ENCODE data around the gene GTF2H1. TPM values are rescaled to one million over a fixed set of nuclear protein-coding genes. Genes with fewer than 3 reads are reported as not detected.
A peak's percentile ranks its signal among the peaks of the same experiment; 100 is the strongest.

The GTF2H1 gene
- total and polyA plus RNA-seq, 9 of the 15 experiments (the other 6 are each of a cell fraction or from before 2014, with no cell fraction given) = 56.9 to 126 (median 92.1) TPM

GRCh38 chr11:18383388-18384156, 61.2 kb downstream of the GTF2H1 start (continued):
- TF ChIP-seq ZNF518B (CRISPR knock-in tag; IDR thresholded peaks at IDR 0.05) (no peak), SMARCB1 (IDR thresholded peaks at IDR 0.05; ENCODE audit: insufficient read length, low read depth) (no peak), HMGN3 (IDR thresholded peaks at IDR 0.05; ENCODE audit: borderline replicate concordance, extremely low read depth, insufficient read length, low read depth, low read length) (no peak), MAZ (CRISPR knock-in tag; conservative IDR thresholded peaks at IDR 0.05 in 1 of 2, IDR thresholded peaks at IDR 0.05 in 1 of 2) (peak in 1 of 2 experiments; percentile 21; a peak in 1 of 4 replicates), ATF1 (CRISPR knock-in tag; IDR thresholded peaks at IDR 0.05) (no peak), ATF1 (tag; IDR thresholded peaks at IDR 0.05) (no peak), CTBP1 (IDR thresholded peaks at IDR 0.05; ENCODE audit: borderline replicate concordance) (no peak), ZKSCAN3 (CRISPR knock-in tag; IDR thresholded peaks at IDR 0.05) (no peak), CCAR2 (IDR thresholded peaks at IDR 0.05; ENCODE audit: low read depth, low read length) (no peak), ETV6 (IDR thresholded peaks at IDR 0.05; ENCODE audit: borderline replicate concordance in 1 of 2, low read depth in 2 of 2, low read length in 1 of 2) (no peak), ETV6 (CRISPR knock-in tag; IDR thresholded peaks at IDR 0.05; ENCODE audit: borderline replicate concordance) (no peak), ZNF407 (IDR thresholded peaks at IDR 0.05; ENCODE audit: low read depth) (no peak), E4F1 (CRISPR knock-in tag; IDR thresholded peaks at IDR 0.05; ENCODE audit: borderline replicate concordance) (no peak)

All from K562 (cell line).